ENCODE measurements around the gene CDNF.

- TF ChIP-seq, protein P1, sequence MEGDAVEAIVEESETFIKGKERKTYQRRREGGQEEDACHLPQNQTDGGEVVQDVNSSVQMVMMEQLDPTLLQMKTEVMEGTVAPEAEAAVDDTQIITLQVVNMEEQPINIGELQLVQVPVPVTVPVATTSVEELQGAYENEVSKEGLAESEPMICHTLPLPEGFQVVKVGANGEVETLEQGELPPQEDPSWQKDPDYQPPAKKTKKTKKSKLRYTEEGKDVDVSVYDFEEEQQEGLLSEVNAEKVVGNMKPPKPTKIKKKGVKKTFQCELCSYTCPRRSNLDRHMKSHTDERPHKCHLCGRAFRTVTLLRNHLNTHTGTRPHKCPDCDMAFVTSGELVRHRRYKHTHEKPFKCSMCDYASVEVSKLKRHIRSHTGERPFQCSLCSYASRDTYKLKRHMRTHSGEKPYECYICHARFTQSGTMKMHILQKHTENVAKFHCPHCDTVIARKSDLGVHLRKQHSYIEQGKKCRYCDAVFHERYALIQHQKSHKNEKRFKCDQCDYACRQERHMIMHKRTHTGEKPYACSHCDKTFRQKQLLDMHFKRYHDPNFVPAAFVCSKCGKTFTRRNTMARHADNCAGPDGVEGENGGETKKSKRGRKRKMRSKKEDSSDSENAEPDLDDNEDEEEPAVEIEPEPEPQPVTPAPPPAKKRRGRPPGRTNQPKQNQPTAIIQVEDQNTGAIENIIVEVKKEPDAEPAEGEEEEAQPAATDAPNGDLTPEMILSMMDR (conservative IDR thresholded peaks at IDR 0.05; ENCODE audit: low read depth, low read length): no peak
- no peak for TF ChIP-seq EZH2 (IDR thresholded peaks at IDR 0.05; ENCODE audit: low read length, unreplicated experiment)
These were observed 55.0 kb downstream of the CDNF start for GRCh38 chr10:14782691-14783363.

Data from PC-3 (cell line).